ENCODE results near the gene PTPA.
A peak's percentile ranks its signal among the peaks of the same experiment; 100 is the strongest.

Gene PTPA

DNA sequence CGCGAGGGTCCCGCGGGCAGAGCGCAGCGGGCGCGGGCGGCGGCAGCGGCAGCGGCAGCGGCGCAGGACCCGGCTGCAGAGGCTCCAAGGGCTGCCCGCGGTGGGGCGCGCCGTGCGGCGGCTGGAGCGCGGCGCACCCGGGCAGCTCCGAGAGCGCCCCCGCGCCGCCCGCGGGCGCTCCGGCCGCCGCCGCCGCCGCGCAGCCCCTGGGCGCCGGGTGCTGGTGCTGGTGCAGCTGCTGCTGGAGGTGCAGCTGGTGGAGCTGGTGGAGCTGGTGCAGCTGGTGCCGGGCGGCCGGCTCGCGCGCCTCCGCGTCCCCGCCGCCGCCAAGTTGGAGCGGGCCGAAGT is 66.2 kb downstream of the PTPA start:
- peak; percentile 82 for DNase-seq (ENCODE audit: low spot score)
- TF ChIP-seq, protein P1, sequence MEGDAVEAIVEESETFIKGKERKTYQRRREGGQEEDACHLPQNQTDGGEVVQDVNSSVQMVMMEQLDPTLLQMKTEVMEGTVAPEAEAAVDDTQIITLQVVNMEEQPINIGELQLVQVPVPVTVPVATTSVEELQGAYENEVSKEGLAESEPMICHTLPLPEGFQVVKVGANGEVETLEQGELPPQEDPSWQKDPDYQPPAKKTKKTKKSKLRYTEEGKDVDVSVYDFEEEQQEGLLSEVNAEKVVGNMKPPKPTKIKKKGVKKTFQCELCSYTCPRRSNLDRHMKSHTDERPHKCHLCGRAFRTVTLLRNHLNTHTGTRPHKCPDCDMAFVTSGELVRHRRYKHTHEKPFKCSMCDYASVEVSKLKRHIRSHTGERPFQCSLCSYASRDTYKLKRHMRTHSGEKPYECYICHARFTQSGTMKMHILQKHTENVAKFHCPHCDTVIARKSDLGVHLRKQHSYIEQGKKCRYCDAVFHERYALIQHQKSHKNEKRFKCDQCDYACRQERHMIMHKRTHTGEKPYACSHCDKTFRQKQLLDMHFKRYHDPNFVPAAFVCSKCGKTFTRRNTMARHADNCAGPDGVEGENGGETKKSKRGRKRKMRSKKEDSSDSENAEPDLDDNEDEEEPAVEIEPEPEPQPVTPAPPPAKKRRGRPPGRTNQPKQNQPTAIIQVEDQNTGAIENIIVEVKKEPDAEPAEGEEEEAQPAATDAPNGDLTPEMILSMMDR (IDR thresholded peaks at IDR 0.05; ENCODE audit: extremely low read depth, missing control alignments) = no peak

GRCh38 chr9:129177791-129178567 is 66.8 kb downstream of the PTPA start, which contains the start of gene IER5L:
IER5L (minus strand) TSS chr9:129178261; CDS start chr9:129178052, 209 bp downstream.
- peak; percentile 100 for DNase-seq (ENCODE audit: low spot score)
- TF ChIP-seq, protein P1 (IDR thresholded peaks at IDR 0.05; ENCODE audit: extremely low read depth, missing control alignments) = no peak

DNA sequence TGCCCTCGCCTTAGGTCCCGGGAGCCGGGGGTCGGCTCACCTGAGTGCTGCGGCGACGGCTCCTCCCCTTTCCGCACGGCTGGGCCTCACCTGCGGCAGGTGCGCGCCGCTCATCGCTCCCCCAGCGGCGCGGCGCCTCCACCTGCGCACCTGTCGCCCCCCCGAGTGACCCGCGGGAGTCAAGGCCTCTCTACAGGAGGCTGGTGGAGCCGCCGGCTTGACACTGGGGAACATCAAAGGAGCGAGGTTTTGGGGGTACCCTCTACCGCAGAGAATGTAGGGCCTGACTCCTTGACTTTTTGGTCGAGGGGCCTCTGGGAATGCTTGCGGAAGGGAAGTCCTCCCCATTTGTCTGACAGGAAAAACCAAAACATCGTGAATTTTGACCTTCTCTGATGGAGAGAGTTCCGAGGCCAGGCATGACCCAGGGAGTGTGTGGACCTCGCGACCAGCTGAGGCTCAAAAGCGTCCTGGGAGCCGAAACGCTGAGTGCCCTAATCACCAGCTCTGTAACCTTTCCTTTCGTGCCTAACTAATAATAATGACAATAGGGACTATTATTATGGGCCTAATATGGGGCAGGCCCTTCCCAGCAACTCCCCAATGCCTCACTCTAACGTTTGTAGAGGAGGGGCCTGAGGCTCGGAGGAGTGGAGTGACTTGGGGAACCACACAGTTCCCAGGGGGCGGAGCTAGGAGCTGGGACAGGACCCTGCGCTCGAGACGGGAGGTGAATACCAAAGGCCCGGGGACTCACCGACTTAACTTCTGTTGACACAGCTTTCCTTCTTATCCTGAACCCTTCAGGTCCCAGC is 67.6 kb downstream of the PTPA start:
- no peak for DNase-seq (ENCODE audit: low spot score)
- TF ChIP-seq, protein P1 (IDR thresholded peaks at IDR 0.05; ENCODE audit: extremely low read depth, missing control alignments) = no peak

DNA sequence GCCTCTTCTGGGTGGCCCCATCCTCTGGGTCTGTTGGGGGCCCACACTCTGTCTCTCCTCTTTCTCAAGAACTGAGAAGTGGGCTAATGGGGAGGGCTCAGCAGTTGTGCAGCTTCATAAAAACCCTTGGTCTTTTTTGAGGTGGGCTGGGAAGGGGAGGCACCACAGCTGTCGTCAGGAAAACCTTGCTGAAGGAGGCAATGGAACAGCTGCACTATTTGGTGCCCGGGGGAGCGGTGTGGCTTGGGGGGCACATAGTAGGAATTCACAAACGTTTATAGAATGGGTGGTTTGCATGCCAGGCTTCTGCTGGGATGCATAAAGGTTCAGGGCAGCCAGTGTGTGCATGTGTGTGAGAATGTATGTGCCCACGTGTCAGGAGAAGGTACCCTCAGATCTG is 70.0 kb downstream of the PTPA start:
- TF ChIP-seq, protein P1 (IDR thresholded peaks at IDR 0.05; ENCODE audit: extremely low read depth, missing control alignments) = no peak
- DNase-seq (ENCODE audit: low spot score) = no peak

GRCh38 chr9:129182122-129182521 is 70.9 kb downstream of the PTPA start:
- TF ChIP-seq, protein P1 (IDR thresholded peaks at IDR 0.05; ENCODE audit: extremely low read depth, missing control alignments) = no peak
- DNase-seq (ENCODE audit: low spot score) = no peak

GRCh38 chr9:129182625-129183494 is 71.6 kb downstream of the PTPA start:
- no peak for DNase-seq (ENCODE audit: low spot score)
- TF ChIP-seq, protein P1 (IDR thresholded peaks at IDR 0.05; ENCODE audit: extremely low read depth, missing control alignments) = no peak
